ENCODE measurements around the gene KRTAP10-6. TPM values are rescaled to one million over a fixed set of nuclear protein-coding genes. Genes with fewer than 3 reads are reported as not detected.
"Not testable (repeated sequence)": the region's sequence is repeated elsewhere in the genome, so short reads cannot be mapped to it uniquely, and the experiment has no call there.

KRTAP10-6 gene
- total RNA-seq, 1 experiment from 2014 or later, result not detected

GRCh38 chr21:44601596-44602462 is 9.5 kb upstream of the KRTAP10-6 start:
- POLR2A ChIA-PET (ENCODE audit: unreplicated experiment), result no interaction called here
- Histone ChIP-seq H3K4me2 (ENCODE audit: low read length) (no peak overlapping the region), H3K9me2 (replicated peaks; ENCODE audit: low read length) (no peaks in the 10 kb centered on the region), H3K4me1 (ENCODE audit: insufficient read depth, low read length) (peaks cover under 1% of the 10 kb centered on the region), H4K20me1 (ENCODE audit: low read length) (no peaks in the 10 kb centered on the region), H3K36me3 (ENCODE audit: low read depth, low read length) (no peaks in the 10 kb centered on the region), H2AFZ (ENCODE audit: low read length) (no peak overlapping the region), H3K79me2 (ENCODE audit: low read length) (no peaks in the 10 kb centered on the region), H3K4me3 (ENCODE audit: low read length) (no peak overlapping the region), H3K9ac (ENCODE audit: low read length) (no peak overlapping the region), H3K27me3 (ENCODE audit: low read length) (no peaks in the 10 kb centered on the region), H3K9me3 (ENCODE audit: low read length) (no peaks in the 10 kb centered on the region), H3F3A (ENCODE audit: low read length, unreplicated experiment) (no peaks in the 10 kb centered on the region), H3K27ac (ENCODE audit: low read length) (no peak overlapping the region)
- no peak for DNase-seq
- CTCF ChIA-PET, result no interaction called here
- ATAC-seq, result no peak
- no TSS peak for BruUV-seq (replicated peaks)
- intact Hi-C loops (cut with micrococcal nuclease), result no loop called here
- TF ChIP-seq EZH2phosphoT487 (IDR thresholded peaks at IDR 0.05; ENCODE audit: borderline replicate concordance, low read length), result no peak
- no peak for TF ChIP-seq EZH2 (IDR thresholded peaks at IDR 0.05; ENCODE audit: low read length, unreplicated experiment)
- no peak for TF ChIP-seq CTCF (conservative IDR thresholded peaks at IDR 0.05; ENCODE audit: low read depth, low read length)

- H3K36me3 ChIP-seq (ENCODE audit: low read depth, low read length); H3K9me2 ChIP-seq (replicated peaks; ENCODE audit: low read length); intact Hi-C loops (cut with micrococcal nuclease); H3K9ac ChIP-seq (ENCODE audit: low read length); H3K27ac ChIP-seq (ENCODE audit: low read length); H3F3A ChIP-seq (ENCODE audit: low read length, unreplicated experiment); BruUV-seq (replicated peaks); DNase-seq; H3K4me3 ChIP-seq (ENCODE audit: low read length); H3K79me2 ChIP-seq (ENCODE audit: low read length); H3K27me3 ChIP-seq (ENCODE audit: low read length); H3K4me1 ChIP-seq (ENCODE audit: insufficient read depth, low read length); H2AFZ ChIP-seq (ENCODE audit: low read length); H4K20me1 ChIP-seq (ENCODE audit: low read length); POLR2A ChIA-PET (ENCODE audit: unreplicated experiment); ATAC-seq; H3K9me3 ChIP-seq (ENCODE audit: low read length); H3K4me2 ChIP-seq (ENCODE audit: low read length): not testable (repeated sequence)
- CTCF ChIA-PET, result interaction anchor here (0.7 kb wide), 1 partner anchor 192 kb away, joined by 4 read pairs; no protein-coding TSS in a partner anchor
These were observed 8.8 kb upstream of the KRTAP10-6 start for GRCh38 chr21:44601091-44601490.

GRCh38 chr21:44600118-44600978 is 8.0 kb upstream of the KRTAP10-6 start, which contains the start of gene KRTAP10-7:
KRTAP10-7 (plus strand) TSS chr21:44600597; CDS start chr21:44600622, 25 bp downstream.
- BruUV-seq (replicated peaks); H3K4me2 ChIP-seq (ENCODE audit: low read length); intact Hi-C loops (cut with micrococcal nuclease); H3K27ac ChIP-seq (ENCODE audit: low read length); H3K9me3 ChIP-seq (ENCODE audit: low read length); H3K36me3 ChIP-seq (ENCODE audit: low read depth, low read length); H3K4me3 ChIP-seq (ENCODE audit: low read length); POLR2A ChIA-PET (ENCODE audit: unreplicated experiment); ATAC-seq; DNase-seq; H3K9ac ChIP-seq (ENCODE audit: low read length); H3K79me2 ChIP-seq (ENCODE audit: low read length); H2AFZ ChIP-seq (ENCODE audit: low read length); H4K20me1 ChIP-seq (ENCODE audit: low read length); H3K27me3 ChIP-seq (ENCODE audit: low read length); H3F3A ChIP-seq (ENCODE audit: low read length, unreplicated experiment); H3K9me2 ChIP-seq (replicated peaks; ENCODE audit: low read length): not testable (repeated sequence)
- peaks cover 12% of the 10 kb centered on the region for H3K4me1 ChIP-seq (ENCODE audit: insufficient read depth, low read length)
- CTCF ChIA-PET, result interaction anchor here (0.7 kb wide), 1 partner anchor 193 kb away, joined by 4 read pairs; no protein-coding TSS in a partner anchor

Data from PC-3 (cell line).